HEK293T (cell line): ENCODE measurements around the gene GUCY1A1.

ENCODE experiments used
- CTCF ChIA-PET: fragments of 350-600 bp; formaldehyde crosslinking; extraction: SDS; loops from one replicate; lab custom pipeline; 2021; ENCODE audit warnings: antibody characterized with exemption, inconsistent platforms; lab: Yijun Ruan, JAX
- POLR2A ChIA-PET: fragments of 350-600 bp; formaldehyde crosslinking; extraction: SDS; loops from one replicate; lab custom pipeline; 2020; ENCODE audit warnings: antibody characterized with exemption, inconsistent platforms; lab: Yijun Ruan, JAX
- DNase-seq: peaks from one replicate; pipeline ENCODE4 v3.0.0; 2012; ENCODE audit warnings: mixed read lengths; ENCODE audit errors: extremely low spot score
- ARNT ChIP-seq: fragments of 450-650 bp; IDR thresholded peaks from 2 replicates; pipeline ENCODE4 v1.6.1; 2017; ENCODE audit warnings: mild to moderate bottlenecking
- BHLHE40 ChIP-seq: fragments of 450-650 bp; IDR thresholded peaks from 2 replicates; pipeline ENCODE4 v1.6.1; 2016; ENCODE audit warnings: mild to moderate bottlenecking, moderate library complexity, borderline replicate concordance
- CTBP1 ChIP-seq: fragments of 450-650 bp; IDR thresholded peaks from 2 replicates; pipeline ENCODE4 v1.6.1; 2016; ENCODE audit warnings: borderline replicate concordance
- ELF4 ChIP-seq: fragments of 450-650 bp; IDR thresholded peaks from 2 replicates; pipeline ENCODE4 v1.6.1; 2017; ENCODE audit warnings: antibody characterized with exemption
- FOXA1 ChIP-seq: fragments of 450-650 bp; IDR thresholded peaks from 2 replicates; pipeline ENCODE4 v1.6.1; 2016; ENCODE audit warnings: mild to moderate bottlenecking
- FOXK2 ChIP-seq: fragments of 450-650 bp; IDR thresholded peaks from 2 replicates; pipeline ENCODE4 v1.6.1; 2016; ENCODE audit warnings: mild to moderate bottlenecking
- FOXM1 ChIP-seq: fragments of 450-650 bp; IDR thresholded peaks from 2 replicates; pipeline ENCODE4 v1.6.1; 2017; ENCODE audit warnings: mild to moderate bottlenecking, borderline replicate concordance
- HDGF ChIP-seq: fragments of 450-650 bp; IDR thresholded peaks from 2 replicates; pipeline ENCODE4 v1.6.1; 2017; ENCODE audit warnings: antibody characterized with exemption, borderline replicate concordance
- L3MBTL2 ChIP-seq: fragments of 450-650 bp; conservative IDR thresholded peaks from 2 replicates; pipeline ENCODE4 v1.6.1; 2016; ENCODE audit warnings: mild to moderate bottlenecking
- LEF1 ChIP-seq: fragments of 450-650 bp; IDR thresholded peaks from 2 replicates; pipeline ENCODE4 v1.6.1; 2017; ENCODE audit warnings: mild to moderate bottlenecking, borderline replicate concordance
- NFRKB ChIP-seq: fragments of 450-650 bp; IDR thresholded peaks from 2 replicates; pipeline ENCODE4 v1.6.1; 2016; ENCODE audit warnings: mild to moderate bottlenecking, moderate library complexity
- SP1 ChIP-seq: fragments of 450-650 bp; IDR thresholded peaks from 2 replicates; pipeline ENCODE4 v1.6.1; 2017
- SUZ12 ChIP-seq: fragments of 450-650 bp; IDR thresholded peaks from 2 replicates; pipeline ENCODE4 v1.6.1; 2016; ENCODE audit warnings: mild to moderate bottlenecking
- TARDBP ChIP-seq: fragments of 450-650 bp; IDR thresholded peaks from 2 replicates; pipeline ENCODE4 v1.6.1; 2016
- ZNF384 ChIP-seq: fragments of 450-650 bp; IDR thresholded peaks from 2 replicates; pipeline ENCODE4 v1.6.1; 2016
- TF ChIP-seq, protein P1 (sequence below): fragments of 450-650 bp; IDR thresholded peaks from 2 replicates; pipeline ENCODE4 v1.6.1; 2016

Gene GUCY1A1

DNA sequence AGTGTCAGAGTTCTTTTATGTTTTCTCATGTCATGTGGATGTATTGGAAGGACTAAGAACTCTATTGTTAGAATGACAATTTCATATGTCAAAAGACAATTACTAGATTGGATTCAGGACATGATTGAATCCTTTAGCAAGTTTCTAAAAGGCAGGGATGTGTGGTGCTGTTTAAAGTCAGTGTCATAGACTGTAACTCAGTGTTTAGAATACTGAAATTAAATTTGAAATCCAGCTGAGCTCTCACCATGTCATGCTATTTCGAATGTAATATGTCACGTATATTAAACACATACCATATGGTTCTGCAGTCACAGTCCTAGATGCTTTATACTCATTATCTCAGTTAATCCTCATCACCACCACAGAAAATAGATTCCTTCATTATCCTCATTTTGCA is 100.0 kb downstream of the GUCY1A1 start:
- POLR2A ChIA-PET, result no interaction called here
- no peak for DNase-seq
- TF ChIP-seq ZNF384, result no peak
- CTCF ChIA-PET, result no interaction called here

DNA sequence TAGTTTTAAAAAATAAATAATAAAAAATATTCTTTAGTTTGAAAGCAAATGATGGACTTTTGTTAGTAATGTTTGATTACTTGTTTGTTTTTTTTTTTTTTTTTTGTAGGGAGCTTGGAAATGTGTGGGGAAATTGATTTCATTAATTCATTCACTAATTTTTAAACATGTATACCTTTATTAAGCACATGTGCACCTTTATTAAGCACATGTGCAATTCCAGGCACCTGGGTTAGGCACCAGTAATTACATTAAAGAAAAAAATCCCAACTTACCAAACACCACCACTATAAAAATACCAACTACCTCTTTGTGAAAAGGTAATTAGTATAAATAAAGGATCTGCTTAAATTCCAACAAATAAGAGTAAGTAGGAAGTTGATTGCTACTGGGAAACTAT is 101.7 kb downstream of the GUCY1A1 start:
- ChIA-PET CTCF (interaction anchor here (0.7 kb wide), 1 partner anchor 19 kb away, joined by 3 read pairs; no protein-coding TSS in a partner anchor), POLR2A (no interaction called here)
- DNase-seq, result no peak
- TF ChIP-seq, protein P1, sequence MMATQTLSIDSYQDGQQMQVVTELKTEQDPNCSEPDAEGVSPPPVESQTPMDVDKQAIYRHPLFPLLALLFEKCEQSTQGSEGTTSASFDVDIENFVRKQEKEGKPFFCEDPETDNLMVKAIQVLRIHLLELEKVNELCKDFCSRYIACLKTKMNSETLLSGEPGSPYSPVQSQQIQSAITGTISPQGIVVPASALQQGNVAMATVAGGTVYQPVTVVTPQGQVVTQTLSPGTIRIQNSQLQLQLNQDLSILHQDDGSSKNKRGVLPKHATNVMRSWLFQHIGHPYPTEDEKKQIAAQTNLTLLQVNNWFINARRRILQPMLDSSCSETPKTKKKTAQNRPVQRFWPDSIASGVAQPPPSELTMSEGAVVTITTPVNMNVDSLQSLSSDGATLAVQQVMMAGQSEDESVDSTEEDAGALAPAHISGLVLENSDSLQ, result no peak
- TF ChIP-seq SUZ12 (no peak), TARDBP (no peak), CTBP1 (no peak), ZNF384 (no peak), FOXM1 (no peak), SP1 (no peak), L3MBTL2 (no peak), FOXA1 (no peak), ELF4 (no peak), HDGF (no peak), NFRKB (no peak), ARNT (no peak), BHLHE40 (no peak), LEF1 (no peak)

DNA sequence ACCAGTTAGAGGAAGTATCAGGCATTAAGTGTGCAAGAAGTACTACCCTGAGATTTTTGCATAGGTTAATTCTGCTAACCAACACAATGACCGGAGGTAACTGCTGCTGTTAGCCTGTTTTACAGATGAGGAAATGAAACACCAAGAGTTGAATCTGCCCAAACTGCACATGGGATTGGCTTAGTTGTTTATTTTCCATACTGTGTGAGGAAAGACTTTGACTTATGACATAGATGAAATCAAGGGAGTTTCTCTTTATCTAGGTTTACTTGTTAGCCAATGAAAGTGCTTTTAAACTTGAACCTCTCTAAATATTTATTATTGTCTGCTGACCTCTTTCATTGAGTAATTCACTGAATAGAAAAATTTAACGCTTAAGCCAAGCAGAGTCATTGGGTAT is 102.4 kb downstream of the GUCY1A1 start:
- TF ChIP-seq FOXA1 (no peak), ARNT (no peak), L3MBTL2 (no peak)
- no peak for DNase-seq
- ChIA-PET CTCF (no interaction called here), POLR2A (no interaction called here)

DNA sequence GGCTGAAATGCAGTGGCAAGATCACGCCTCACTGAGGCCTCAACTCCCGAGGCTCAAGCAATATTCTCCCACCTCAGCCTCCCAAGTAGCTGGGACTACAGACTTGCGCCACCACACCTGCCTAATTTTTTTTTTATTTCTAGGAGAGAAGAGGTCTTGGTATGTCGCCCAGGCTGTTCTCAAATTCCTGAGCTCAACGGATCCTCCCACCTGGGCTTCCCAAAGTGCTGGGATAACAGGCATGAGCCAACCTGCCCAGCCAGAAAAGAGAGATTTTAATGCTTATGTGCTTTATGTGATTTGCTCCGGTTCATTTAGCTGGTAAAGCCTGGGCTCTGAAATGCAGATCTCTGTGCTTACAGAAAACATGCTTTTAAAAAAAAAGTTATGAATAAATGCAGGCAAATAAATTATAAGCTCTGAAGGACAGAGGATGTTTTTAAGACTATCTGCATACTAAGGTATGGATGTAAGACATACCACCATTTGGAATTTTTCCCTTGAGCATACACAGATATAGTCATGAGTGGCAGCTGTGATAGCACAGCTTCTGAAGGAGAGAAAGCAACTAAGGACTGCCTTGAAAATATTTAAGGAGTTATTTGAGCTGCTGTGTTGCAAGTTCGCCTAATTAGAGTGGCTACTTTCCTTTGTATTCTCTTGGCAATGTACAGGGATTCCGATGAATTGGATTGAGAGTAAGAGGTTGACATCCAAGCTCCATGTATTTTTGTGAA is 106.0 kb downstream of the GUCY1A1 start:
- CTCF ChIA-PET, result interaction anchor here (1.3 to 1.7 kb wide), 2 partner anchors 10 to 15 kb away, joined by 4 to 5 read pairs; no protein-coding TSS in a partner anchor
- no peak for TF ChIP-seq ZNF384
- TF ChIP-seq CTBP1, result no peak
- TF ChIP-seq NFRKB, result no peak
- no peak for TF ChIP-seq SP1
- no peak for TF ChIP-seq FOXA1
- TF ChIP-seq FOXM1, result no peak
- TF ChIP-seq SUZ12, result no peak
- no peak for TF ChIP-seq L3MBTL2
- no peak for TF ChIP-seq BHLHE40
- TF ChIP-seq, protein P1, result no peak
- TF ChIP-seq LEF1, result no peak
- TF ChIP-seq FOXK2, result no peak
- TF ChIP-seq ELF4, result no peak
- POLR2A ChIA-PET, result no interaction called here
- no peak for DNase-seq

DNA sequence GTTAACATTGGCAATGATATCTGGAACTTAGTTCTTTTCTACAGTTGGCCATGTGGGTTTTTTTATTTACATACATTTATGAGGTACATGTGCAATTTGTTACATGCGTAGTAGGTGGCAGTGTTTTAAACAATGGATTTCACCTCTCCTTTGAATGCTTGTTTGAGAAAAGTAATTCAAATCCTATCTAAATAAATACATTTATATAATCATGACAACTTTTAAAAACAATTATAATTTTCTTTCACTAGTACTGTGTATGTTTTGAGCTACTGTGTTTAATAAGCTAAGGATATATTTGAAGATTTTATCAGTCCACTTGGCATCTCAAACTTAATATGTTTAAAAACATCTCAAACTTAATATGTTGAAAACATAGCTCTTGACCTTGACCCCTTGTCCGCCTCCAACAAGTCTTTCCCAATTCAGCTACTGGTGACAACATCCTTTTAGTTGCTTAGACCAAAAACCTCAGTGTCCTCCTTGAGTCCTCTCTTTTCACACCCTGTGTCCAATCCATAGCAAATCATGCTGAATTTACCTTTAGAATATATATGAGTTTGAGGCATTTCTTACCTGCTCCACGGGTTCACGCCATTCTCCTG is 106.7 kb downstream of the GUCY1A1 start:
- no peak for TF ChIP-seq LEF1
- TF ChIP-seq, protein P1, result no peak
- no peak for TF ChIP-seq TARDBP
- TF ChIP-seq ARNT, result no peak
- no peak for TF ChIP-seq NFRKB
- no peak for TF ChIP-seq L3MBTL2
- TF ChIP-seq FOXK2, result no peak
- TF ChIP-seq SUZ12, result no peak
- no peak for DNase-seq
- ChIA-PET POLR2A (no interaction called here), CTCF (interaction anchor here (1.3 to 1.7 kb wide), 2 partner anchors 10 to 14 kb away, joined by 4 to 5 read pairs; no protein-coding TSS in a partner anchor)

DNA sequence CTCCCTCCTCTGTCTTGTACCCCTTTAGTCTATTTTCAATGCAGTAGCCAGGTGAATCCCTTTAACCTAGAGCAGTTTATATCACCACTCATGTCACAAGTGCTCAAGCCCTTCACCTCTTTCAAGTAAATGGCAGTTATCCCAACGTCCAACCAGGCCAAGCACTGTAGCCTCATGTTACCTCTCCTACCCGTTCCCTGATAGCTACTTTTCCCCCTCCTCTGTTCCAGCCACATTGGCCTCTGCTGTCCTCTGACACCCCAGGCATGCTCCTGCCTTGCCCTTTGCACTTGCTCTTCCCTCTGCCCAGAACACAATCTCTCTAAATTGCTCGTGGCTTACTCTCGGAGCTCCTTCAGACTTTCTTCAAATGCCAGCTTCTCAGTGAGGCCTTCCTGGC is 107.4 kb downstream of the GUCY1A1 start:
- POLR2A ChIA-PET, result no interaction called here
- TF ChIP-seq TARDBP (no peak), SP1 (no peak), SUZ12 (no peak), NFRKB (no peak), ELF4 (no peak), BHLHE40 (no peak)
- TF ChIP-seq, protein P1, result no peak
- CTCF ChIA-PET, result interaction anchor here (0.6 to 1.7 kb wide), 2 partner anchors 9 to 1876 kb away, joined by 3 to 5 read pairs; no protein-coding TSS in a partner anchor
- DNase-seq, result no peak
